Iris pigment epithelial cell (primary cell): Measurements from ENCODE around the gene GPRIN2.

ENCODE experiments used
- DNase-seq: peaks from one replicate; pipeline ENCODE4 v3.0.0-alpha.2; 2011; ENCODE audit warnings: low read depth

Gene GPRIN2

GRCh38 chr10:46549171-46550075 lies 7.0 kb downstream of the GPRIN2 start:
- no peak for DNase-seq

- DNase-seq: no peak
Observed at GRCh38 chr10:46548498-46549090, 7.9 kb downstream of the GPRIN2 start.

GRCh38 chr10:46547541-46548497 lies 8.6 kb downstream of the GPRIN2 start:
- no peak for DNase-seq

- DNase-seq: no peak
Observed at GRCh38 chr10:46546591-46547540, 9.6 kb downstream of the GPRIN2 start.

- no peak for DNase-seq
Observed at GRCh38 chr10:46545861-46546590, 10.4 kb downstream of the GPRIN2 start.

GRCh38 chr10:46544989-46545791 lies 11.3 kb downstream of the GPRIN2 start:
- DNase-seq: peak; percentile 46

- DNase-seq: no peak
Observed at GRCh38 chr10:46543466-46544377, 12.7 kb downstream of the GPRIN2 start.

- DNase-seq: no peak
Observed at GRCh38 chr10:46542567-46543465, 13.6 kb downstream of the GPRIN2 start.

- no peak for DNase-seq
Observed at GRCh38 chr10:46541735-46542566, 14.5 kb downstream of the GPRIN2 start.

GRCh38 chr10:46541017-46541661 lies 15.3 kb downstream of the GPRIN2 start:
- DNase-seq: peak; percentile 41

- peak; percentile 61 for DNase-seq
Observed at GRCh38 chr10:46540412-46541016, 15.9 kb downstream of the GPRIN2 start.

- DNase-seq: peak; percentile 90
Observed at GRCh38 chr10:46539596-46540411, 16.7 kb downstream of the GPRIN2 start.

GRCh38 chr10:46538717-46539426 lies 17.6 kb downstream of the GPRIN2 start:
- DNase-seq: no peak

GRCh38 chr10:46538155-46538554 lies 18.3 kb downstream of the GPRIN2 start:
- no peak for DNase-seq
